Activated CD4-positive, alpha-beta T cell treated with anti-CD3 and anti-CD28 coated beads, Interleukin-2, amount 10 ng/mL, durations not matched to agents 7 days and 5 days (primary cell): Measurements from ENCODE around the gene SLC1A3. TPM values are rescaled to one million over a fixed set of nuclear protein-coding genes. Genes with fewer than 3 reads are reported as not detected.
"Not testable (repeated sequence)": the region's sequence is repeated elsewhere in the genome, so short reads cannot be mapped to it uniquely, and the experiment has no call there.

ENCODE experiments used
- CTCF ChIA-PET: fragments of 350-600 bp; sonication (Branson Sonifier 250); formaldehyde crosslinking; loops from one replicate; lab custom pipeline; 2021; ENCODE audit warnings: antibody characterized with exemption; lab: Charles Lee
- POLR2A ChIA-PET: fragments of 350-600 bp; sonication (Branson Sonifier 250); formaldehyde crosslinking; loops from one replicate; lab custom pipeline; 2021; ENCODE audit warnings: antibody characterized with exemption; lab: Charles Lee
- DNase-seq: peaks from one replicate; pipeline ENCODE4 v3.0.0-alpha.2; 2020
- H3K27ac Mint-ChIP-seq: one replicate; pipeline ENCODE4 v1.8.0; 2021; ENCODE audit warnings: mild to moderate bottlenecking, moderate library complexity, mixed read lengths
- H3K27me3 Mint-ChIP-seq: one replicate; pipeline ENCODE4 v1.8.0; 2021; ENCODE audit warnings: mixed read lengths
- H3K36me3 Mint-ChIP-seq: one replicate; pipeline ENCODE4 v1.8.0; 2021; ENCODE audit warnings: low read depth, mixed read lengths
- H3K4me1 Mint-ChIP-seq: one replicate; pipeline ENCODE4 v1.8.0; 2021; ENCODE audit warnings: mixed read lengths
- H3K4me3 Mint-ChIP-seq: one replicate; pipeline ENCODE4 v1.8.0; 2021; ENCODE audit warnings: mild to moderate bottlenecking, moderate library complexity, mixed read lengths
- H3K9me3 Mint-ChIP-seq: one replicate; pipeline ENCODE4 v1.8.0; 2021; ENCODE audit warnings: mixed read lengths
- total RNA-seq, 2 experiments: library from RNA; stranded (reverse); gene quantifications; one replicate each; pipeline ENCODE4 v1.2.3, GENCODE V29; 2021

SLC1A3 gene
- total RNA-seq, 2 experiments from 2014 or later, result not detected

- peaks cover 15% of the 10 kb centered on the region for H3K27me3 Mint-ChIP-seq
- ChIA-PET POLR2A (no interaction called here), CTCF (no interaction called here)
- H3K27ac Mint-ChIP-seq, result no peak overlapping the region
- no peak for DNase-seq
- H3K4me3 Mint-ChIP-seq, result no peak overlapping the region
- no peaks in the 10 kb centered on the region for H3K36me3 Mint-ChIP-seq
- no peaks in the 10 kb centered on the region for H3K4me1 Mint-ChIP-seq
- H3K9me3 Mint-ChIP-seq, result no peaks in the 10 kb centered on the region
Measured at GRCh38 chr5:36643162-36643561, 36.8 kb downstream of the SLC1A3 start.

GRCh38 chr5:36643841-36644240 is 37.4 kb downstream of the SLC1A3 start:
- H3K4me1 Mint-ChIP-seq, CTCF ChIA-PET, H3K9me3 Mint-ChIP-seq, H3K36me3 Mint-ChIP-seq, POLR2A ChIA-PET, DNase-seq, H3K27ac Mint-ChIP-seq, H3K4me3 Mint-ChIP-seq: not testable (repeated sequence)
- H3K27me3 Mint-ChIP-seq, result peaks cover 15% of the 10 kb centered on the region

GRCh38 chr5:36644727-36645126 is 38.3 kb downstream of the SLC1A3 start:
- Mint-ChIP-seq H3K36me3 (no peaks in the 10 kb centered on the region), H3K4me1 (no peaks in the 10 kb centered on the region), H3K9me3 (no peaks in the 10 kb centered on the region), H3K27ac (no peak overlapping the region), H3K4me3 (no peak overlapping the region), H3K27me3 (peaks cover 18% of the 10 kb centered on the region)
- CTCF ChIA-PET, result interaction anchor here (0.7 kb wide), 1 partner anchor 51 kb away, joined by 3 read pairs; no protein-coding TSS in a partner anchor
- POLR2A ChIA-PET, result no interaction called here
- DNase-seq, result no peak

- no peak overlapping the region for H3K27ac Mint-ChIP-seq
- CTCF ChIA-PET, result no interaction called here
- peaks cover 13% of the 10 kb centered on the region for H3K27me3 Mint-ChIP-seq
Measured at GRCh38 chr5:36646100-36646499, 39.7 kb downstream of the SLC1A3 start.

DNA sequence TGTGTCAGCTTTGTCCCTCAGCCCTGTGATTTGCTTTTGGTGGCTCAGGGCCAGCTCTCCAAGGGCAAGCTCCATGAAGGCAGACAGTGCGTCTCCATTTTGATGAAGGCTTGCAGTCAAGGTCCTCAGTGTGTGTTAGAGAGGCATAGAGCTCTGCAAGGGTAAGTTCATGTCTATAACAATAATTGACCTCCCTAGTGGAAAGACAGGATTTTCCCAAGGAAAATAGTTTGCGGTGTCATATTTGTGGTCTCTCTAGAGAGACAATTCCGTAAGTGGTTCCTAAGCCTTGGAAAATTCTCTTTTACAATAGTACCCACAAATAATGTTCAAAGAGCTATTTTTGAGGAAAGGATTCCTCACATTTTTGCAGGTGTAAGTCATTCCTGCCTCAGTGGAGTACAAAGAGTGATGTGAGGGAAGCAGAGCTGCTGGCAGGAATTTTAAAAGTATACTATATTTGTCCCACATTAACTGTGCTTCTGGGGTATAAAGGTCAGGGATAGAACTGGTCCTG is 40.2 kb downstream of the SLC1A3 start:
- DNase-seq, result no peak
- ChIA-PET CTCF (no interaction called here), POLR2A (no interaction called here)
- Mint-ChIP-seq H3K4me3 (no peak overlapping the region), H3K36me3 (no peaks in the 10 kb centered on the region), H3K9me3 (no peaks in the 10 kb centered on the region), H3K4me1 (no peaks in the 10 kb centered on the region), H3K27me3 (peaks cover 10% of the 10 kb centered on the region), H3K27ac (no peak overlapping the region)

More at GRCh38 chr5:36646100-36646499, 39.7 kb downstream of the SLC1A3 start:
- POLR2A ChIA-PET, result no interaction called here
- no peaks in the 10 kb centered on the region for H3K36me3 Mint-ChIP-seq
- H3K4me3 Mint-ChIP-seq, result no peak overlapping the region
- no peak for DNase-seq
- no peaks in the 10 kb centered on the region for H3K4me1 Mint-ChIP-seq
- no peaks in the 10 kb centered on the region for H3K9me3 Mint-ChIP-seq

DNA sequence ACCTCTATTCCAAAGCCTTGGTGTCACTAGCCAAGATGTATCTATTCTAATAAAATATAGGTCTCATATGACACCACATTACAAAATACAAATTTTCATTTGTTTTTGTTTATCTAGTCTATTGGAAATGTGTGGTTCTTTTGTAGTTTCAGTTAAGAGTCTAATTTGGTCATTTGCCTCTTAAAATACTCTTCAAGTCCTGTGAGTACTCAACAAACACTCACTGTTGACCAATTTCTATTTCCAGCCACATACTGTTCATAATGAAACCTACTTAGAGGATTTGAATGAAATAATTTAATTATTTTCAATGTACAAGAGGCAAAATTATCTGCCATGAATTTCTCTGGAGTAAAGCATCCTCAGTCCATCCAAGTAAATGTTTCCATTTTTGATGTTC is 40.6 kb downstream of the SLC1A3 start:
- no peaks in the 10 kb centered on the region for H3K36me3 Mint-ChIP-seq
- no peaks in the 10 kb centered on the region for H3K9me3 Mint-ChIP-seq
- peaks cover 10% of the 10 kb centered on the region for H3K27me3 Mint-ChIP-seq
- DNase-seq, result no peak
- no peak overlapping the region for H3K27ac Mint-ChIP-seq
- ChIA-PET CTCF (no interaction called here), POLR2A (no interaction called here)
- no peak overlapping the region for H3K4me3 Mint-ChIP-seq
- no peaks in the 10 kb centered on the region for H3K4me1 Mint-ChIP-seq

DNA sequence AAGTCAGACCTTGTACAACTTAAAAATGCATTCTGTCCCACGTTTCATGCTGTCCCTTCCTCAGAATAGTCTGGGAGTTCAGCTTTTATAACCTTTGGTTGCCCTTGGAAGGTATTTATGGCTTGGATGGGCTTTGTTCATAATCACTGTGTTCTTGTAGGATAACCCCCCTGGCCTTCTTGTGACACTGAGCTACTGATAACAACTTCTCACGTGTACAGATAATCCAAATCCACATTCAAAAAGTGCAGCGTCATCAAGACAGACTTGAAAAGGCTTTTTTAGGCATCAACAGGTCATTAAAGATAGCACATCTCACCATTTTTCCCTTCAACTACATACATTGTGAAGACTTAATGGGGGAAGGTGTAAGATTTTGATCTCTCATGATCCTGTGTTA is 42.0 kb downstream of the SLC1A3 start:
- CTCF ChIA-PET, result no interaction called here
- no peak overlapping the region for H3K4me3 Mint-ChIP-seq
- H3K27me3 Mint-ChIP-seq, result peaks cover 6% of the 10 kb centered on the region
- no peak for DNase-seq
- POLR2A ChIA-PET, result no interaction called here
- H3K9me3 Mint-ChIP-seq, result no peaks in the 10 kb centered on the region
- no peak overlapping the region for H3K27ac Mint-ChIP-seq
- no peaks in the 10 kb centered on the region for H3K36me3 Mint-ChIP-seq
- H3K4me1 Mint-ChIP-seq, result no peaks in the 10 kb centered on the region

DNA sequence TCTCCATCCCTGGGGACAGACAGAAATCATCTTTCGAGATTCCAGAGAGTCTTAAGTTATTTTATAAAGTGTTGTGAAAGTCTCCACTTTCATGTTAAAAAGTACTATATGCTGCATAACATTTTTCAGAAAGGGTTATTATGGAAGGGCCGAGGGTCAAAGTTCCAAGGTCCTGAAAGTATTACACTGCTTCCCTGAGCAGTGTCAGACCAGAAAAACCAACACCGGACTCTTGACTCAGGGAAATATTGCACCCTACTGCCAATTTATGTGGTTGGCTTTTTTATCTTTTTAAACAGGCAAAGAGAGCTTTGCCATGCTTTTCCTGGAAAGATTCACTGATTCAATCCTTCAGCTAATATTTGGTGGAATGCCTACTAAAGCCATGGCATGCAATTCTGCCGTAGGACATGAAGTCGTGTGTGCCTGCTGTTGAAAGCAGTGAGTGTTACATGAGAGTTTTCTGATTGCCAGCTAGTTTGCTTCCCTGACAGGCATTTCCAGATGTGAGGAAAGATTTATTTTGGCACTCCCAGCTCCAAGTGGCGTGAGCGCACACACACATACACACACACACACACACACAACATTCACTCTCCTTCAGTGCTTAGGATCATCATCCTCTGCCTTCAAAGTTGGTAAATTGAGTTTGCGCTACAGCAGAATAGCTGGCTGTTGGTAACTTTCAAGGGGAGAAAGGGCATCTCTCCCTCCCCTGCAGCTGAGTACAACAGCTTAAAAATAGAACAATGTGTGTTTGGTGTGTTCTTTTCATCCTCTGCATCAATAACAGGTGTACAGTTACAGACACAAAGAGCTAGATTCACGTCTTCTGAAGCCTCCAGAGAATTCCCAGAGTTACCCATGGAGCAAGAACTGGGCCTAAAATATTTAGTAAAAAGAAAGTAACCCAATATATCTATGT is 45.6 kb downstream of the SLC1A3 start:
- H3K36me3 Mint-ChIP-seq, result no peaks in the 10 kb centered on the region
- ChIA-PET CTCF (no interaction called here), POLR2A (no interaction called here)
- H3K27me3 Mint-ChIP-seq, result peaks cover 13% of the 10 kb centered on the region
- no peak overlapping the region for H3K27ac Mint-ChIP-seq
- H3K4me3 Mint-ChIP-seq, result no peak overlapping the region
- no peaks in the 10 kb centered on the region for H3K9me3 Mint-ChIP-seq
- no peak for DNase-seq
- no peaks in the 10 kb centered on the region for H3K4me1 Mint-ChIP-seq

GRCh38 chr5:36653044-36653705 is 46.8 kb downstream of the SLC1A3 start:
- no peak for DNase-seq
- H3K36me3 Mint-ChIP-seq, result no peaks in the 10 kb centered on the region
- no peaks in the 10 kb centered on the region for H3K4me1 Mint-ChIP-seq
- POLR2A ChIA-PET, result no interaction called here
- no peak overlapping the region for H3K27ac Mint-ChIP-seq
- no peak overlapping the region for H3K4me3 Mint-ChIP-seq
- H3K27me3 Mint-ChIP-seq, result peaks cover 14% of the 10 kb centered on the region
- CTCF ChIA-PET, result no interaction called here
- H3K9me3 Mint-ChIP-seq, result no peaks in the 10 kb centered on the region

DNA sequence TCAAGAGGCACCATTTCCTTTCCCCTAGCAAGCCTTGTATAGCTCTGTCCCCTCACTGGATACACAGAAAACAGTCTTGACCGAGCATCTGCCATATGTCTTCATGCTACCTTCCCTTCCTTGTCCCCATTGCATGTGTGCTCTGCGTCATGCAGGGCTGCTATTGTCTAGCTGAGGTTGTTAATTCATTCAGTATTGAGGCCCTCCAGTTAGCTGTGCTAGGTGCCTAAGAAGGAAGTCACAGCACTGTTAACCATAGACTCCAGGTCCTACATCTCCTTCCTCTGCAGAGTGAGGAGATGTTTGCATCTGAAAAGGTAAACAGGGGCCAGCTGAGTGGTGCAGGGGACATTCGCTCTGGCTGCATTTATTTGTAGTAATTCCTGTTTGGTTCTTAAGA is 48.2 kb downstream of the SLC1A3 start:
- no peaks in the 10 kb centered on the region for H3K4me1 Mint-ChIP-seq
- H3K36me3 Mint-ChIP-seq, result no peaks in the 10 kb centered on the region
- H3K27me3 Mint-ChIP-seq, result peaks cover 16% of the 10 kb centered on the region
- ChIA-PET CTCF (interaction anchor here (1.0 kb wide), 1 partner anchor 13 kb away, joined by 3 read pairs; no protein-coding TSS in a partner anchor), POLR2A (no interaction called here)
- H3K4me3 Mint-ChIP-seq, result no peak overlapping the region
- no peaks in the 10 kb centered on the region for H3K9me3 Mint-ChIP-seq
- no peak for DNase-seq
- H3K27ac Mint-ChIP-seq, result no peak overlapping the region

- DNase-seq, result no peak
- ChIA-PET POLR2A (no interaction called here), CTCF (interaction anchor here (1.0 kb wide), 1 partner anchor 14 kb away, joined by 3 read pairs; no protein-coding TSS in a partner anchor)
- Mint-ChIP-seq H3K9me3 (no peaks in the 10 kb centered on the region), H3K4me3 (no peak overlapping the region), H3K27ac (no peak overlapping the region), H3K36me3 (no peaks in the 10 kb centered on the region), H3K27me3 (peaks cover 19% of the 10 kb centered on the region), H3K4me1 (no peaks in the 10 kb centered on the region)
Measured at GRCh38 chr5:36655161-36655560, 48.8 kb downstream of the SLC1A3 start.

- CTCF ChIA-PET, result no interaction called here
- H3K27me3 Mint-ChIP-seq, result peaks cover 19% of the 10 kb centered on the region
Measured at GRCh38 chr5:36656556-36656955, 50.1 kb downstream of the SLC1A3 start.

DNA sequence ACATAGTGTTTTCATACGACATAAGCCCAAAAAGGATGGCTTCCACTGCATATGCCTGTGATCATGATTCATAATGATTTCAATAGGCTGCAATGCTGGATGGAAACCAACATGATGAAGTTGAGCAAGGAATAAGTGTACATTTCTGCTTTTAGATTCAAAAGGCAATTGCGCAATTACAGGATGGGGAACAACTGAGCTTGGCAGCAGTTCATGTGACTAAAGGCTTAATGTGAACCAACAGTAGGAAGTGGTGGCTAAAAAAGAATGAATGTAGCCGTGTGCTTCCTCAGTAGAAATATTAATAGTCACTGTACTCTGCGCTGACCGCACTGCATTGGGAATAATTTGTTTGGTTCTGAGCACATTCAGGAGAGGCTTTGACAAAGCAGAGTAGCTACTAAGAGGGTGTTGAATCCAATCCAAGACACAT is 51.2 kb downstream of the SLC1A3 start:
- peaks cover 19% of the 10 kb centered on the region for H3K27me3 Mint-ChIP-seq
- H3K4me1 Mint-ChIP-seq, result no peaks in the 10 kb centered on the region
- no peaks in the 10 kb centered on the region for H3K9me3 Mint-ChIP-seq
- ChIA-PET CTCF (no interaction called here), POLR2A (no interaction called here)
- no peak for DNase-seq
- no peak overlapping the region for H3K27ac Mint-ChIP-seq
- no peak overlapping the region for H3K4me3 Mint-ChIP-seq
- no peaks in the 10 kb centered on the region for H3K36me3 Mint-ChIP-seq

More at GRCh38 chr5:36656556-36656955, 50.1 kb downstream of the SLC1A3 start:
- H3K4me3 Mint-ChIP-seq, result no peak overlapping the region
- H3K4me1 Mint-ChIP-seq, result no peaks in the 10 kb centered on the region
- no peak overlapping the region for H3K27ac Mint-ChIP-seq
- POLR2A ChIA-PET, result no interaction called here
- H3K9me3 Mint-ChIP-seq, result no peaks in the 10 kb centered on the region
- H3K36me3 Mint-ChIP-seq, result no peaks in the 10 kb centered on the region
- no peak for DNase-seq
